ENCODE results near the gene DOK5.

Gene DOK5

DNA sequence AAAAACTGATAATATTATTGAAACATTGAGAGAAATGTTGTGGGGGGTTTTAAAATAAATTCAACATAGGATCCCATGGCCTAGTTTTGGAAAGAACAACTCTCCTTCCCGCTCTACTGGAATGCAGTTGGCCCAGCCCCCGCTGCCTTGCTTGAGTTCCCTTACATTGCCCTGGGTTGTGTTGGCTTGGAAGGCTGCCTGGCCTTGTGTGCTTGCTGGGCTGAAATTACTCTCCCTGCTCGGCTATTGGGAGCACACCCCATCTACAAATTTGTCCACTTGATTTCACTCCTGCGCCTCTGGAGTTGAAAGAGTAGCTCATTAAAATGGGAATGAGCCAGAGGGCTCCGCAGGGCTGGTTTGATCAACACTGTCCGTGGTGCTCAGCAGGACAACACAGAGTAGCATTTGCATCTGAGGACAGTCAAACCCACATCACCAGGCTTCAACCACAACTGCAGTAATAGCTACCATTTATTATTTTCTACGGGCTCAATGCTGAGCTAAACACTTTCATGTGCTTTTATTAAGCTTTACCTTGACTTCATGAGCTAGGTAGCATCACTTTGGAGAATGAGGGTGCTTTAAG, 35.2 kb downstream of the DOK5 start:
- in situ Hi-C loops (cut with MboI; ENCODE audit: low sequenced_read_pairs): no loop called here

DNA sequence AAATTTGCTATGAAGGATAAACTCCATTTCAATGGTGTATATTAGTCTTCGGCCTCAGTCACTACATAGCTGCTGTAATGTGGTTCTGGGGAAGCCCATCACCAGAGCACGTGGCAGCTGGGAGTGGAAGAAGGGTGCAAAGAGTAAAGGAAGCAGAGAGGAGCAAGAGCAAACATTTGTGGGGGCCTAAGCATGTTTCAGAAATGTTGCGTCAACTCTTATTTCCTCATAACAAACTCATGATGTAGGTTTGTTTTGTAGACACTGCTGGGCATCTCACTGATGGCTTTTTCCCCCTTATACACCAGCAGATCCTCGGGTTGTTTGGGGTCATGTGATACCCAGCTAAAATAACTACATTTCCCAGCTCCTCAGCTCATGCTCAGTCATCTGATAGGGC, 37.3 kb downstream of the DOK5 start:
- in situ Hi-C loops (cut with MboI; ENCODE audit: low sequenced_read_pairs): no loop called here

DNA sequence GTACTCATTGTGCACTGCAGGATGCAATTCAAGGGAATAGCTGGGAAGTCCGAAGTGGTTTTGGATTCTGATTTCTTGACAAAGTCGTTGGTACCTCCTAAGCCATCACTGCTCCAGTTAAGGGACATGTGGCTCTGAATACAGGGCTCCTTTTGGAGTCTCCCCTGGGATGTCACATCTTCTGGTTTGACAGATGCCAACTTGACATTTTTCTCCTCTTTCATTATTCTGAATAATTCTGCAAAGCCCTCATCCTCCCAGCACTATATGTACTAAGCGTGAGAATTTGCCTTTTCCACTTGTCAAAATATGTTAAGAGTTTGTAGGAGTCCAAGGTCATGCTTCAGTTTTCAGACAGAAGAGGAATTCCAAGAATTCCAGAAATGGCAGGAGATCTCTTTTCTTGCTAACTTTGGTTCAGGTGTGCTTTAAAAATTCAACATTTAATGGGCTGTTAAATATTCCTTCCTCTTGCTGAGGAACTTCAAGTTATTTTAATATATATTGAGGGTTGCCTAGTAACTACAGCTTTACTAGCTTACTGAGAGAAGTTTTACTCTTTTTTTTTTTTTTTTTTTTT, 38.7 kb downstream of the DOK5 start:
- in situ Hi-C loops (cut with MboI; ENCODE audit: low sequenced_read_pairs): no loop called here

DNA sequence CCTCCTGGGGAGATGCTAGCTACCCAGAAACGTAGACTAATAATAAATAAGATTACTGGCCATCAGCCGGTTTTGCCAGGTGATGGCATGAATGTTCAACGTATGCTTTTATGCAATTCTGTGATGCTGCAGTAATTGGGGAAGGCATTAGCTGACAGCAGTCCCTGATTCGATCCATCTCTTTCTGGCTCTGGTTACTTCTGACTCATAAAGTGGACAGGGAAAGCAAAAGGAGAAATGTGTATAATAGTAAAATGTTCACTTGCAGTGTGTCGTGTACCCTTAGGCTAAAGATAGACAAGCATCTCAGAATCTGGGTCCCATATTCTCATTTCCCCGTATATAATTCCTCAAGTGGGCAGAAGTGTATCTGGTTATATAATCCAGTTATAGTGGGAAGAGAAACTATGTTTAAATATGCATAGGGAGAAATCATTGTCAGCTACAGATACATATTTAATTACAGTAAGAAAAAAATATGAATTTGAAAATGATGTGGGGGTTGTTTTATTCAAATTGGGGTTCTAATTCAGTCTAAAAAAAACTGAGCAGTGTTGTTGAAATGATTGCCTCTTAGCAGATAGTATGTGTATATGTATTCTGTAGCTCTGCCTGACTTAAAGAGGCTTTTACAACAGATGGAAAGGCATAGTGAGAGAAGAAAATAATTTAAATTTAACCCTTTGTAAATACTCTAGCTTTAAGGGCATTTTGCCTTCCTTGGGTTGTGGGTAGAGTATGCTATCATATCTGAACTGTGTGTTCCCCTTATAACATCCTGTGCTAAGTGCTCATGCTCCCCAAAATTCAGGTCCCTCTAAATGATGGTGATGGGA, 40.6 kb downstream of the DOK5 start:
- in situ Hi-C loops (cut with MboI; ENCODE audit: low sequenced_read_pairs): no loop called here

DNA sequence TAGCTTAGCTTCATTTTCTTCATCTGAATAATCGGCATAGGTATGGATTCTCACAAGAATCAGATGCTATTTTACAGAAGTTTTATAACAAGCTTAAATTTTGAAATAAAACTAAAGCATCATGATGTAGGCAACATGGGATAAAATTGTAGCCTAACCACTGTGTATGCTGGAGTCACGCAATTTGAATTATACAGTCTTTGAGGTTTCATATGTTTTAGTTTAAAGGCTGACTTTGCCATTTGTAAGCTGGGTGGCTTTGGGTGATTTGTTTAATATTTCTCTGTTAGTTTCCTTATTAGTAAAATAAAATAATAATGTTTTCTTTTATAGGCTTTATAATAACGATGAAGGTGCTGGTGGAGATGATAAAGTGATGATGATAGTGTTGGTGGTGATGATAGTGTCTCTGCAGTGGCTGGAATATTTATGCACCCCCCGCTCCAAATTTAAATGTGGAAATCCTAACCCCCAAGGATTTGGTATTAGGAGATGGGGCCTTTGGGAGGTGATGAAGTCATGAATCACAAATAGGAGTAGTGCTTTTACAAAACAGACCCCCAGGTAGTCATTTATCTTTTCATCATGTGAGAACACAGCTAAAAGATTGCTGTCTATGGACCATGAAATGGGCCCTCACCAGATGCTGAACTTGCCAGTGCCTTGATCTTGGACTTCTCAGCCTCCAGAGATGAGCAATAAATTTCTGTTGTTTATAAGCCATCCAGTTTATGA, 42.0 kb downstream of the DOK5 start:
- in situ Hi-C loops (cut with MboI; ENCODE audit: low sequenced_read_pairs): no loop called here

DNA sequence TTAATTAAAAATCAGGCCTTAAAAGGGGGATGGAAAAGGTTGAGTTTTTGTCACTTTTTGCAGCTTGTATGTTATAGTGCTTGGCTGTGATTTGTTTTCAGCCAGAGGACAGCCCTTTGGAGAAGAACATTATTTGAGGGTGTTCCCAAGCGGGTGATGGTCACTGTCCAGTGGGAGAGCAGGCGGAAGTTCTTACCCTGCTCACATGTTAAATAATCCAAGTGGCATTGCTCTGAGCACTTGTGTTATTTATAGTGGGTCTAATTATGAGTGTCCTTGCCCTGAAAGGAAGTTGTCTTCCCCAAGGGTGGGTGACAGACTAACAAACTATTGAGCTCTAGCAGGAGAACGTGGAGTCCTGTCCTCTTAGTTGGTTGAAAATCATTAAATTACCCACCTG, 49.5 kb downstream of the DOK5 start:
- in situ Hi-C loops (cut with MboI; ENCODE audit: low sequenced_read_pairs): no loop called here

DNA sequence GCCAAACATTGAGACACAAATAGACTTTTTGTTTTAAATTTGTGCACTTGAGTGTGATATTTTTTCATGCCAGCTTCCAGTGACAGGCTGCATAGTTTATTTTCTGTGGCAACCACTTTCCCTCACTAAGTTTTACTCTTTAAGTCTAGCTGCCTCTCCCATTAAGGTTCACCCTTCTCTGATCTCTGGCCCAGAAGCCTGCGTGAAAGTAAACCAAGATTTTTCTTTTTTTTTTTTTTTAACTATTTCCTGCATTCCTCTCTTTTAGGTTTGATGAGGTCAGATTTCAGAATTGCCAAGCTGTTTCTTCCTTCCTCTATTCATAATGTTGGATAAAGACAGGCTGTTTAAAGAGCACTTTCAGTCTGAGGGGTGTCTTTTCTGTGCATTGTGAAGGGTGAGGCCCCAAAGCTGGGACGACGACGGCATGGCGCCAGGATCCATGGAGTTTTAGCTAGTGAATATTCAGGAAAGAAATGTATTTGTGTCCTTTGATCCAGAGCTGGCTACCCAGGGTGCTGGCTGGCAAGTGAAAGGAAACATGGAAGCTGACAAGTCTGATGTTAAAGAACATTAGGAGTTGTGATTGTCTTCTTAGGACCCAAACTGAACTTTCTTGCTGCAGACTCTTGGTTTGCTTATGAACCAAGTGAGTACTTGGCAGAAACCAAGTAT, 50.7 kb downstream of the DOK5 start:
- in situ Hi-C loops (cut with MboI; ENCODE audit: low sequenced_read_pairs): no loop called here

DNA sequence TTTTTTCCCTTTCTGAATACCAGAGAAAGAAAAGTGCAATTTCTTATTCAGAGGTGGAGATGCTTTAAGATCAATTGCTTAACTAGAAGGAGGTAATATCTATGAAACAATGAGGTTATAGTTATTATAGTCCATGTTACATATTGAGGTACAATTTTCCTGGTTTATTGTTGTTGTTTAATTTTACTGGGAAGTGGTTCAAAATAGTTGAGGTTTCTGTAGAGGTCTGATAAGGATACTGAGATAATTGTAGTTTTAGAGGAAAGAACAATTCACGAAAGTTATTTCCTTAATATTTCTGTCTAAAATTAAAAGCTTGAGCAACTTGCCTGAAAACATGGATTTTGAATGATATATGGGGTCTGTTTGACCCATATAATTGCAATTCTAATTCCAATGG, 51.4 kb downstream of the DOK5 start:
- in situ Hi-C loops (cut with MboI; ENCODE audit: low sequenced_read_pairs): no loop called here

DNA sequence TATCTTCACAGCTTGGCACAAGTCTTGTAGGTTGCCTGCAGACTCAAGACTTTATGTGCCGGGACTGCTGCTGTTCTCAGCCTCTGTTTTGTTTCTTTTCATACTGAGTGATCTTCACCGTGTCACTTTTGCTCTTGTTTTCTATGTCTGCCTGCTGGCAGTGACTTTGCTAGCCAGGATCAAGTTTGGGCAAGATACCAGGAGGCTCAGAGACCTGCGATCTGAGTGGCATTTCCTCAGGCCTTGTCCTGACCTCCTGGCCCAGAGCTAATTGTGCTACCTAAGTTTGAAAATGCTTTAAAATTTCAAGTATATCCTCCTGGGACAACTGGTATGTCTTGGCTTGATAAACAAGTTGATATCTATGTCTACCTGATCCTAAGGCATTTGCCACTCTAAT, 57.2 kb downstream of the DOK5 start:
- in situ Hi-C loops (cut with MboI; ENCODE audit: low sequenced_read_pairs): no loop called here

DNA sequence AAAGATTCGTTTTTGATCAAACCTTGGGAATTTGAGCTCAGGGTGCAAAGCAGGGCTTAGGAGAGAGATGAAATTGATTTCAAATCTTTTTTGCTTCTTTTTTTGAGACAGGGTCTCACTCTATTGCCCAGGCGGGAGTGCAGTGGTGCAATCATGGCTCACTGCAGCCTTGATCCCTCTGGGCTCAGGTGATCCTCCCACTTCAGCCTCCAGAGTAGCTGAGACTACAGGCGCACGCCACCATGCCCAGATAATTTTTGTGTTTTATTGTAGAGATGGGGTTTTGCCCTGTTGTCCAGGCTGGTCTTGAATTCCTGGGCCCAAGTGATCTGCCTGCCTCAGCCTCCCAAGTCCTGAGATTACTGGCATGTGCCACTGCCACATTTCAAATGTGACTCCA, 58.7 kb downstream of the DOK5 start:
- in situ Hi-C loops (cut with MboI; ENCODE audit: low sequenced_read_pairs): no loop called here

DNA sequence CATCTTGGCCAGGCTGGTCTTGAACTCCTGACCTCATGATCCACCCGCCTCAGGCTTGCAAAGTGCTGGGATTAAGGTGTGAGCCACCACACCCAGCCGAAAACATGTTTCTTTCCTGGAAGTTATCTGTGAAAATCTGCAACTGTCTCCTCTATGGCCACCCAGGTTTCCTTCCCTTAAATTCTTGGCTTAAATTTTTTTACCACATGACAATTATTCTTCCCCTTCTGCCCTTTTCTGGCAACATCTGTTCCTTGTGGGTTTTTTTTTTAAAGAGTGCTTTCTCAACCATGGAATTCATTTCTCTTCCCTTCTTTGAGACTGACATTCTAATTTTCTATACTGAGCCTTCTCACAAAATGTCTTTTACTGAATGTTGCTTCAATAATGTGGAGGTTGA, 59.6 kb downstream of the DOK5 start:
- in situ Hi-C loops (cut with MboI; ENCODE audit: low sequenced_read_pairs): no loop called here

DNA sequence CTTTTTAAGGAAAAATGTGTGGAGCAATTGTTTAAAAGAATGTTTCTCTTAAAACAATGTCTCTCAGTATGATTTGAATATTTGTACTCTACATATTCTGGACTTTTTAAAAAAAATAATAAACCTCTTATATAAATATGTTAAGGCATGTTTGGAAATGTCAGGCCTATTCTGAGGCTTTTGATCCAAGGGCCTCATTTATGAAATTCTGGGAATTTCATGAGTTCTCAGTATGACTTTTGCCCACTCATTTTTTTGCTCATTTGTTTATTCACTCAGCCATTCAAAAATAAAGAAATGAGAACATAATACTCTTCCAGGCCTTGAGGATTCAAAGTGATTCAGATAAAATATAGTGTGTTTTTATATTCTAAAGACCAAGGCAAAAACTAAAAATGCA, 60.4 kb downstream of the DOK5 start:
- in situ Hi-C loops (cut with MboI; ENCODE audit: low sequenced_read_pairs): no loop called here

DNA sequence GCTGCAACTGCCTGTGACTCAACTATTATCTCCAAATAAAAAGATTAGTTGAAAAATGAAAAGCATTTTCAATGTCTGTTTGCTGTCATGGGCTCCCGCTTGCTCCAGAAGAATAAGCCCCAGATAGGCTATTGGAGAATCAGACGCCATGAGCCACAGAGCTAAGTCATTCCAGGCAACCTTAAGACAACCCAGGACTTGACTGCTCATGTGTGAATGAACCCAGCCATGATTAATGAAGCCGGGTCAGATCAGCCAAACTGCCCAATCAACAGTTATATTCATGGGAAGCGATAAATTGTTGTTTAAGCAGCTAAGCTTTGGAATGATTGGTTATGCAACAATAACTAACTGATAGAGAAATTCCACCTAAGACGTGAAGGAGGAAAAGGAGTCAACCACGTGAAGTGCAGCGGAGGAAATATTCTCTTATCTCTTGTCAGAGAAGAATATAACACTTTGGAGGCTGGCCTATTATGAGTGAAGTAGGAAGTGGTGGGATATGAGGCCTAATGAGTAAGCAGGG, 64.2 kb downstream of the DOK5 start:
- in situ Hi-C loops (cut with MboI; ENCODE audit: low sequenced_read_pairs): no loop called here

DNA sequence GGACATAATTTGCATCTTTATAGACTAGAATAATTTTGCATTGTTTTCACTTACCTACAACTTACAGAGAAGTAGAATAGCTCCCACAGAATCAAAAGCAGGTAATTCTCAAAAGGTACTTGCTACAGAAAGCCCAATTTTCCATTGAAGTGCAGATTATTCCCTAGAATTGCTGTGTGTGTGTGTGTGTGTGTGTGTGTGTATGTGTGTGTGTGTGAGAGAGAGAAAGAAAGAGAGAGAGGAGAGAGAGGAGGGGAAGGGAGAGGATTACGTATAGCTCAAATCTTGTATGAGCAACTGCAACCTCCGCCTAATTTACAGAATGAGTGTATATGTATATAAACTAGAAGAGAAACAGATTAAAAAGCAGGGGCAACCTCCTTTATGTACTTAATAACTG, 68.0 kb downstream of the DOK5 start:
- in situ Hi-C loops (cut with MboI; ENCODE audit: low sequenced_read_pairs): no loop called here

DNA sequence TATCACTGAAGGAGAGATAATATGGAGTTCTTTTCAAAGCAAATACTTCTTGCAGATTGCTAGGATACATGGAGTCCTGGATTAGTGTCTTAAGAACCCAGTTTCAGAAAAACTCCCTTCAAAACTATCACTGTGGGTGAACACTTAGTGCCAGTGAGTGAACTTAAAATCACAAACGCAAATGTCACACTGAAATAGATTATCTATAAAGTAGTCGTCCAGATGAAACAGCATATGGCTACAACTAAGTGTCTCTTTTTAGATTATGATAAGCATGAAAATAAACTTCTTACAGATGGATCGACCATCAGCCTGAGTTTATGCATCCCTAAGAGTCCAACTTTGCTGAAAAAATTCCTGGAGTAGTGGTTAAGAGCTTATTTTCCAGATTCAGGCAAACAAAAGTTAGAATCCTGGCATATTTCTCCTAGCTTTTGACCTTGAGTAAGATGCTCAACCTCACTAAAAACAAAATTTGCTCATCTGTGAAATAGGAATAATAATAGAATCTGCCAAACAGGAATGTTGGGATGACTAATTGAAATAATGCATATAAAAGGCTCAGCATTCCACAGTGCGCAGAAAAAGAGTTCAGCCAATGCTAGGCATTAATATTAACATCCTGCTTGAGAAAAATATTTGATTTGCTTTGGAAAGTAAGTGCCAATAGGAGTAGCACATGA, 70.4 kb downstream of the DOK5 start:
- in situ Hi-C loops (cut with MboI; ENCODE audit: low sequenced_read_pairs): no loop called here

DNA sequence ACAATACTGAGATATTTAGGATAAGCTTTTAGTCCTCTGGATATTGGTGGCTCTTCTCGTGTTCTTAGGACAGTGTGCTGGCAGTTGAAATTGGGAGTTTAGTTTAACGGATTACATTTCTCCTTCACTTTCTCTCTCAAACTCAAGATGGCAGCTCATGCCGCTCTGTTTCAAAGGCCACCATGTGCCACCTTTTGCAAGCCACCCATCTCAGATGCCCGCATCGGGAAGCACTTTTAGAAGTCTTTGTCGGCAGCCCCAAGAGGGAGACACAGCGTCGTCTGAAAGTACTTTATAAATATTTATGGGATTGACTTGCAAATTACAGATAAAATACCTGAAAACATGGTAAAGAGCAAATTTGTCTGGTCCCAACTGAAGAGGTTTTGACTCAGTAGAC, 73.5 kb downstream of the DOK5 start:
- in situ Hi-C loops (cut with MboI; ENCODE audit: low sequenced_read_pairs): no loop called here

DNA sequence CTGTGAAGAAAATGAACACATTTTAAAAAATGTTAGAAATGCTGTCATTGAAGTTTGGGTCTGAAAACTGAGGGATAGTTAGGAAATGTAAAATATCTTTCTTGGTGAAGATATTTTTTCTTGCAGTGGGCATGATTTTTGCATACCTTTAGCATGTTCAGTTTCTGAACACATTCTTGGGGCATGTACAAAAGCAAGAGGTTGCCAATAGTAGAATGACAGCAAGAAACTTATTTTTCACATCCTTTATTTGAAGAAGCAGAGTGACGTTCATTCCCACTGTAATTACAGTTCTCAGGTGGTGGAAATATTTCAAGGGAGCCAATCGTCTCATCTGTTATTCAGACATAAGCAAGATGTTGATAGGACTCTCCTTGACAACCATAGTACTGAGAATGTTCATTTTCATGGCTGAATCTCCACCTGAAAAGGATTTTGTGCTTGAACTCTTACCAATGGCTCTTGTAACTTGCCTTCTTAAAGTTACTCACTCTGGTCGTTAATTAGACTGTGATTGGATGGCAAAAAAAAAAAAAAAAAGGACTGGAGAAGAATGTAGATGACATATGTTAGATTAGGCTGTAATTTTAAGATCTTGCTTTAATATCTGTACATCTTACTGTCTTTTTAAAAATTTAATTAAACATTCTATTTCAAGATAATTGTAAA, 74.4 kb downstream of the DOK5 start:
- in situ Hi-C loops (cut with MboI; ENCODE audit: low sequenced_read_pairs): no loop called here

DNA sequence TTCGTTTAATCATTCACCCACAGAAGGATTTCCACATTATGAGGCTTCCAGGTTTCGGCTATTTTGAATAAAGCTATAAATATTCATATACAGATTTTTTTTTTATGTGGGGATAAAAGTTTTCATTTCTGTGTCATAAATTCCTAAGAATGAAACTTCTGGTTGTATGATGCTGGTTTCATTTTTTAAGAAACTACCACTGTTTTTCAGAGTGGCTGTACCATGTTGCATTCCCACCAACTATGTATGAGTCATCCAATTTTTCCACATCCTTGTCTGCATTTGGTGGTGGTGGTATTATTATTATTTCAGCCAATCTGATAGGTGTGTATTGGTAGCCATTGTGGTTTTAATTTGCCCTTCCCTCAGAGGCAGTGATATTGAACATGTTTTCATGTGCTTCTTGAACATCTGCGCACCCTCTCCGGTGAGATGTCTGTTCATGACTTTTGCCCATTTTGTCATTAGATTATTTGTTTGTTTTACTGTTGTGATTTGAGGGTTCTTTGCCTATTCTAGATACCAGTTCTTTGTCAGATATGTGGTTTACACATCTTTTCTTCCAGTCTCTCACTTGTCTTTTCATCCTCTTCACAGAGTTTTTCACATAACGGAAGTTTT, 75.5 kb downstream of the DOK5 start:
- in situ Hi-C loops (cut with MboI; ENCODE audit: low sequenced_read_pairs): no loop called here

DNA sequence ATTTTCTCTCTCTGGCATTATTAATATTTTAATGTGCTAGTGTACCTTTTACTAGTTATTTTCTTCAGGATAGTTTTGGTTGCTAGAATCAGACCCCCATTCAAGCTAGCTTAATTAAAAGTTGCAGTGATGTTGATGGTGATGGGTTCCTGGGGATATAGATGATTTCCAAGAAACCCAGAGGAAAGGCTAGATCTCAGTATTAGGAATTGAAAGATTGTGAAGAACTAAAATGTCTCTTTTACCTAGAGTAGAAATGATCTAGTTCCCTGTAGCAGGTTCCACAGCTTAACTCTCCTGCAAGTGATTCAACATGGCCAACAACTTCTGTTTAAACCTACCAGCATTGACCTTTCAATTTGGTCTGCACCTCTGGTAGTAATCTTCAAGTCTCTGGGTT, 78.6 kb downstream of the DOK5 start:
- in situ Hi-C loops (cut with MboI; ENCODE audit: low sequenced_read_pairs): no loop called here

Measured in hTERT RPE-1 (cell line).